Fibroblast of lung (primary cell): Measurements from ENCODE around the gene GNPDA2.

Experiments used
- EZH2 ChIP-seq: IDR thresholded peaks from 2 replicates; pipeline ENCODE4 v1.5.1; 2012; ENCODE audit warnings: low read length, control low read depth, mild to moderate bottlenecking; ENCODE audit errors: missing control alignments
- TF ChIP-seq, protein P1 (sequence below), 2 donors: IDR thresholded peaks in 1 of 2; conservative IDR thresholded peaks in 1 of 2; 1 replicate in 1 of 2; 2 replicates in 1 of 2; pipeline ENCODE4 v1.5.1; 2011 to 2012; ENCODE audit warnings: low read length in 2 of 2, control low read depth in 1 of 2, inconsistent platforms in 1 of 2, low read depth in 1 of 2, mild to moderate bottlenecking in 1 of 2

- TF ChIP-seq, protein P1, sequence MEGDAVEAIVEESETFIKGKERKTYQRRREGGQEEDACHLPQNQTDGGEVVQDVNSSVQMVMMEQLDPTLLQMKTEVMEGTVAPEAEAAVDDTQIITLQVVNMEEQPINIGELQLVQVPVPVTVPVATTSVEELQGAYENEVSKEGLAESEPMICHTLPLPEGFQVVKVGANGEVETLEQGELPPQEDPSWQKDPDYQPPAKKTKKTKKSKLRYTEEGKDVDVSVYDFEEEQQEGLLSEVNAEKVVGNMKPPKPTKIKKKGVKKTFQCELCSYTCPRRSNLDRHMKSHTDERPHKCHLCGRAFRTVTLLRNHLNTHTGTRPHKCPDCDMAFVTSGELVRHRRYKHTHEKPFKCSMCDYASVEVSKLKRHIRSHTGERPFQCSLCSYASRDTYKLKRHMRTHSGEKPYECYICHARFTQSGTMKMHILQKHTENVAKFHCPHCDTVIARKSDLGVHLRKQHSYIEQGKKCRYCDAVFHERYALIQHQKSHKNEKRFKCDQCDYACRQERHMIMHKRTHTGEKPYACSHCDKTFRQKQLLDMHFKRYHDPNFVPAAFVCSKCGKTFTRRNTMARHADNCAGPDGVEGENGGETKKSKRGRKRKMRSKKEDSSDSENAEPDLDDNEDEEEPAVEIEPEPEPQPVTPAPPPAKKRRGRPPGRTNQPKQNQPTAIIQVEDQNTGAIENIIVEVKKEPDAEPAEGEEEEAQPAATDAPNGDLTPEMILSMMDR (conservative IDR thresholded peaks at IDR 0.05 in 1 of 2, IDR thresholded peaks at IDR 0.05 in 1 of 2; ENCODE audit: low read depth in 1 of 2, low read length in 2 of 2) = no peak
- TF ChIP-seq EZH2 = no peak
These were observed 57.8 kb downstream of the GNPDA2 start for GRCh38 chr4:44668526-44668925.
